CD4-positive, alpha-beta T cell treated with Interleukin-10 for 1 hour (primary cell): Measurements from ENCODE around the gene IL1B.

Experiments
- DNase-seq: peaks from one replicate; pipeline ENCODE4 v3.0.0-alpha.2; 2020

IL1B gene

GRCh38 chr2:112803691-112804521 is 32.7 kb downstream of the IL1B start:
- DNase-seq, result no peak

- no peak for DNase-seq
These were observed 35.5 kb downstream of the IL1B start for GRCh38 chr2:112800881-112801583.

GRCh38 chr2:112798979-112799975 is 37.3 kb downstream of the IL1B start:
- DNase-seq, result no peak

- DNase-seq, result no peak
These were observed 40.1 kb downstream of the IL1B start for GRCh38 chr2:112796486-112796885.

GRCh38 chr2:112795774-112796173 is 40.8 kb downstream of the IL1B start:
- DNase-seq, result no peak

- no peak for DNase-seq
These were observed 41.7 kb downstream of the IL1B start for GRCh38 chr2:112794841-112795240.

- DNase-seq, result peak; percentile 40
These were observed 42.3 kb downstream of the IL1B start for GRCh38 chr2:112794131-112794733.

- peak; percentile 9 for DNase-seq
These were observed 43.1 kb downstream of the IL1B start for GRCh38 chr2:112793449-112793978.

- DNase-seq, result no peak
These were observed 44.2 kb downstream of the IL1B start for GRCh38 chr2:112792419-112792818.

- DNase-seq, result no peak
These were observed 44.8 kb downstream of the IL1B start for GRCh38 chr2:112791693-112792230.

- DNase-seq, result no peak
These were observed 45.6 kb downstream of the IL1B start for GRCh38 chr2:112791019-112791418.

- DNase-seq, result no peak
These were observed 46.3 kb downstream of the IL1B start for GRCh38 chr2:112790305-112790704.

GRCh38 chr2:112789186-112789585 is 47.4 kb downstream of the IL1B start:
- no peak for DNase-seq

- DNase-seq, result no peak
These were observed 47.9 kb downstream of the IL1B start for GRCh38 chr2:112788653-112789052.

GRCh38 chr2:112787729-112788393 is 48.7 kb downstream of the IL1B start:
- DNase-seq, result no peak

- no peak for DNase-seq
These were observed 49.3 kb downstream of the IL1B start for GRCh38 chr2:112787294-112787693.

GRCh38 chr2:112784199-112785189 is 52.1 kb downstream of the IL1B start, which contains the start of gene IL1A:
TSS of gene IL1A (minus strand) at chr2:112784493. CDS start at chr2:112783770, 723 bp downstream.
- DNase-seq, result no peak

GRCh38 chr2:112783187-112783714 is 53.3 kb downstream of the IL1B start:
- DNase-seq, result no peak

- no peak for DNase-seq
These were observed 54.3 kb downstream of the IL1B start for GRCh38 chr2:112782234-112782799.
